ENCODE data around the gene APOO. TPM values are rescaled to one million over a fixed set of nuclear protein-coding genes. Genes with fewer than 3 reads are reported as not detected.
"Not testable (repeated sequence)": the region's sequence is repeated elsewhere in the genome, so short reads cannot be mapped to it uniquely, and the experiment has no call there.

Gene APOO
- total and polyA plus RNA-seq, 2 of the 4 experiments (the other 2 are of a cell fraction) = 9.0 to 14.2 TPM

GRCh38 chrX:23861215-23861896 is 46.4 kb downstream of the APOO start:
- ATAC-seq (ENCODE audit: low read depth) (no peak), DNase-seq (no peak)
- no peak overlapping the region for H3K9ac ChIP-seq (ENCODE audit: low read depth, low read length)
- ChIA-PET CTCF (interaction anchor here (0.6 kb wide), 1 partner anchor 1561 kb away, joined by 3 read pairs; no protein-coding TSS in a partner anchor), POLR2A (ENCODE audit: unreplicated experiment) (no interaction called here)
- no peak overlapping the region for H3K23ac ChIP-seq (ENCODE audit: low read depth, low read length)
- no peak overlapping the region for H2BK120ac ChIP-seq (ENCODE audit: low read depth, low read length)
- H3K27ac ChIP-seq (ENCODE audit: insufficient read depth, low read length) = no peak overlapping the region
- H4K91ac ChIP-seq (ENCODE audit: insufficient read depth, low read depth, low read length) = no peak overlapping the region
- no peak overlapping the region for H2AK9ac ChIP-seq (replicated peaks; ENCODE audit: low read depth, low read length, poor library complexity)
- no peak overlapping the region for H4K5ac ChIP-seq (ENCODE audit: low read depth, low read length)
- H3K4me1 ChIP-seq (ENCODE audit: control insufficient read depth, insufficient read depth, low read length) = no peaks in the 10 kb centered on the region
- in situ Hi-C loops (cut with MboI; ENCODE audit: low sequenced_read_pairs) (no loop called here), intact Hi-C loops (cut with micrococcal nuclease) (no loop called here), dilution Hi-C loops (cut with HindIII; ENCODE audit: low sequenced_read_pairs, unreplicated experiment) (no loop called here)
- H2BK15ac ChIP-seq (ENCODE audit: low read depth, low read length) = no peak overlapping the region
- H3K79me1 ChIP-seq (ENCODE audit: low read depth in 1 of 2, low read length in 2 of 2) = no peaks in the 10 kb centered on the region
- no peak overlapping the region for H4K8ac ChIP-seq (ENCODE audit: low read depth in 2 of 2, low read length in 2 of 2)
- H3K18ac ChIP-seq (ENCODE audit: low read depth, low read length) = no peak overlapping the region
- no peak overlapping the region for H2BK20ac ChIP-seq (ENCODE audit: low read depth, low read length)
- H2BK5ac ChIP-seq (ENCODE audit: low read depth, low read length, poor library complexity, severe bottlenecking) = no peak overlapping the region
- WGBS, 2 experiments (ENCODE audit: extremely low coverage in 2 of 2, insufficient read length in 1 of 2) = no CpG with 5 or more reads among the region's 6 CpGs
- H3K27me3 ChIP-seq (ENCODE audit: control insufficient read depth, insufficient read depth, low read length) = no peaks in the 10 kb centered on the region
- no peaks in the 10 kb centered on the region for H3K36me3 ChIP-seq (ENCODE audit: control insufficient read depth, insufficient read depth, low read length)
- H3K56ac ChIP-seq (ENCODE audit: extremely low read depth, insufficient read depth, low read length) = no peak overlapping the region
- no peak overlapping the region for H2AFZ ChIP-seq (replicated peaks; ENCODE audit: low read length, poor library complexity)
- no peaks in the 10 kb centered on the region for H4K20me1 ChIP-seq (ENCODE audit: insufficient read depth, low read length)
- no peak overlapping the region for H3K14ac ChIP-seq (replicated peaks; ENCODE audit: low read depth, low read length)
- no peak for TF ChIP-seq CEBPB (IDR thresholded peaks at IDR 0.05; ENCODE audit: low read depth, low read length)
- no peak for TF ChIP-seq CTCF (conservative IDR thresholded peaks at IDR 0.05; ENCODE audit: low read depth, low read length)
- no peak for TF ChIP-seq MAFK (IDR thresholded peaks at IDR 0.05; ENCODE audit: low read depth, low read length)
- H2AK5ac ChIP-seq (ENCODE audit: low read depth, low read length) = no peak overlapping the region
- H3K4me2 ChIP-seq (ENCODE audit: low read depth, low read length) = no peak overlapping the region
- H3K9me3 ChIP-seq (ENCODE audit: control insufficient read depth, insufficient read depth, low read length) = no peaks in the 10 kb centered on the region
- H3K4ac ChIP-seq (ENCODE audit: low read depth, low read length) = no peak overlapping the region
- no TSS peak for BruUV-seq (replicated peaks)
- no peak overlapping the region for H3K4me3 ChIP-seq (ENCODE audit: insufficient read depth, low read depth, low read length)
- H3K9me1 ChIP-seq (ENCODE audit: insufficient read depth, low read length) = peaks cover 3% of the 10 kb centered on the region; the same call in 1 of the 2 replicates

GRCh38 chrX:23859238-23859637 is 48.5 kb downstream of the APOO start:
- in situ Hi-C loops (cut with MboI; ENCODE audit: low sequenced_read_pairs); H3K9ac ChIP-seq (ENCODE audit: low read depth, low read length); H4K20me1 ChIP-seq (ENCODE audit: insufficient read depth, low read length); H3K4ac ChIP-seq (ENCODE audit: low read depth, low read length); H2AK9ac ChIP-seq (replicated peaks; ENCODE audit: low read depth, low read length, poor library complexity); H2BK5ac ChIP-seq (ENCODE audit: low read depth, low read length, poor library complexity, severe bottlenecking); H4K5ac ChIP-seq (ENCODE audit: low read depth, low read length); POLR2A ChIA-PET (ENCODE audit: unreplicated experiment); H3K23ac ChIP-seq (ENCODE audit: low read depth, low read length); H3K14ac ChIP-seq (replicated peaks; ENCODE audit: low read depth, low read length); H2BK20ac ChIP-seq (ENCODE audit: low read depth, low read length); H3K4me3 ChIP-seq (ENCODE audit: insufficient read depth, low read depth, low read length); H2BK120ac ChIP-seq (ENCODE audit: low read depth, low read length); H2AK5ac ChIP-seq (ENCODE audit: low read depth, low read length); ATAC-seq (ENCODE audit: low read depth); H3K9me1 ChIP-seq (ENCODE audit: insufficient read depth, low read length); H2BK15ac ChIP-seq (ENCODE audit: low read depth, low read length); H3K56ac ChIP-seq (ENCODE audit: extremely low read depth, insufficient read depth, low read length); DNase-seq; H3K79me1 ChIP-seq (ENCODE audit: low read depth in 1 of 2, low read length in 2 of 2); H3K9me3 ChIP-seq (ENCODE audit: control insufficient read depth, insufficient read depth, low read length); CTCF ChIA-PET; H3K36me3 ChIP-seq (ENCODE audit: control insufficient read depth, insufficient read depth, low read length); H3K18ac ChIP-seq (ENCODE audit: low read depth, low read length); intact Hi-C loops (cut with micrococcal nuclease); dilution Hi-C loops (cut with HindIII; ENCODE audit: low sequenced_read_pairs, unreplicated experiment); H3K4me1 ChIP-seq (ENCODE audit: control insufficient read depth, insufficient read depth, low read length); H3K27me3 ChIP-seq (ENCODE audit: control insufficient read depth, insufficient read depth, low read length); H3K4me2 ChIP-seq (ENCODE audit: low read depth, low read length); BruUV-seq (replicated peaks); H2AFZ ChIP-seq (replicated peaks; ENCODE audit: low read length, poor library complexity); H4K91ac ChIP-seq (ENCODE audit: insufficient read depth, low read depth, low read length); H4K8ac ChIP-seq (ENCODE audit: low read depth in 2 of 2, low read length in 2 of 2); H3K27ac ChIP-seq (ENCODE audit: insufficient read depth, low read length): not testable (repeated sequence)
- no CpG with 5 or more reads among the region's 7 CpGs for WGBS, 2 experiments (ENCODE audit: extremely low coverage in 2 of 2, insufficient read length in 1 of 2)
